ENCODE results near the gene TGIF2. TPM values are rescaled to one million over a fixed set of nuclear protein-coding genes. Genes with fewer than 3 reads are reported as not detected.

The TGIF2 gene
- total and polyA plus RNA-seq, 2 of the 13 experiments (the other 11 are each of a cell fraction or from before 2014, with no cell fraction given), result 41.3 to 53.9 TPM

DNA sequence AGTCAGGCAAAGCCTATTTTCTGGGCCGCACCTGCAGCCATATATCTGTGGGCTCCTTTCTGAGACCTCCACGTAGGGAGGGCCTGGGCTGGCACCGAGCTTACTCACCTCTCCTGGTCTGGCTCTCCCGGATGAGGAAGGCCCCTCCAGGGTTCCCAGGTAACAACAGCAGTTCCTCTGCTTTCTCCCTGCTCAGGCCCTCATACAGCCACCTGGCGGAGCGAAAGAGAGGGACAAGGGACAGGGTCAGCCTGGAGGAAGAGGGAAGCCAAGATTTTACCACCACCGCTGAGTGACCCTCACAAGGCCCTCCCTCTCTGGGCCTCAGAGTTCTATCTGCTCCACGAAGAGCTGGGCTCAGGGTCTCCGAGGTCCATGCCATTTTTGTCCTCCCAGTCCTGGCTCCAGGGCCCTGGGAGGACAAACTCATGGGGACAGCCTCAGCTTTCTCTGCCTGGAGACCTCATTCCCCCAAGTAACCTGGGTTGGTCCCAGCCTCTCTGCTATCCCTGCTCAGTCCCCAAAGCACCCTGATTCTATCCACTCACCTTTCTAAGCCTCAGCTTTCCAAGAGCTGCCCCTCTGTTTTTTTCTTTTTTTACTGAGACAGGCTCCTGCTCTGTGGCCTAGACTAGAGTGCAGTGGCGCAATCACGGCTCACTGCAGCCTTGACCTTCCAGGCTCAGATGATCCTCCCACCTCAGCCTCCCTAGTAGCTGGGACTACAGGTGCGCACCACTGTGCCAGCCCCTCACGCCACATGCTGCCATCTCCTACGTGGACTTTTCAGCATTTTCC, 59.3 kb downstream of the TGIF2 start (continued):
- TF ChIP-seq SOX13 (IDR thresholded peaks at IDR 0.05) (no peak; the same call in 1 of the 2 replicates), SOX13 (CRISPR knock-in tag; conservative IDR thresholded peaks at IDR 0.05 in 1 of 2, IDR thresholded peaks at IDR 0.05 in 1 of 2) (peak in 1 of 2 experiments; percentile 43; a peak in 1 of 4 replicates), ZNF468 (CRISPR knock-in tag; IDR thresholded peaks at IDR 0.05) (no peak; the same call in 1 of the 2 replicates), ZNF382 (CRISPR knock-in tag; IDR thresholded peaks at IDR 0.05; ENCODE audit: borderline replicate concordance) (no peak), ZFX (CRISPR knock-in tag; IDR thresholded peaks at IDR 0.05; ENCODE audit: low read depth) (peak; percentile 94), ZNF292 (CRISPR knock-in tag; IDR thresholded peaks at IDR 0.05; ENCODE audit: borderline replicate concordance, low read depth) (peak; percentile 70), ZNF552 (CRISPR knock-in tag; IDR thresholded peaks at IDR 0.05; ENCODE audit: borderline replicate concordance) (no peak), CCAR2 (optimal IDR thresholded peaks at IDR 0.05; ENCODE audit: low read depth, low read length) (no peak), ARHGAP35 (CRISPR knock-in tag; IDR thresholded peaks at IDR 0.05; ENCODE audit: borderline replicate concordance) (peak; percentile 18; the same call in 1 of the 2 replicates), RBM39 (IDR thresholded peaks at IDR 0.05; ENCODE audit: low read depth, low read length, poor library complexity, severe bottlenecking) (no peak), SP140L (CRISPR knock-in tag; IDR thresholded peaks at IDR 0.05; ENCODE audit: borderline replicate concordance) (no peak), ZFP82 (CRISPR knock-in tag; IDR thresholded peaks at IDR 0.05; ENCODE audit: borderline replicate concordance) (no peak), BRCA1 (CRISPR knock-in tag; IDR thresholded peaks at IDR 0.05) (no peak), JDP2 (CRISPR knock-in tag; IDR thresholded peaks at IDR 0.05; ENCODE audit: borderline replicate concordance) (no peak), MEIS1 (CRISPR knock-in tag; IDR thresholded peaks at IDR 0.05; ENCODE audit: borderline replicate concordance) (peak; percentile 69; the same call in 1 of the 2 replicates), ZNF460 (CRISPR knock-in tag; IDR thresholded peaks at IDR 0.05; ENCODE audit: borderline replicate concordance) (peak; percentile 99), XBP1 (CRISPR knock-in tag; IDR thresholded peaks at IDR 0.05) (no peak), HES4 (CRISPR knock-in tag; IDR thresholded peaks at IDR 0.05; ENCODE audit: borderline replicate concordance) (0 out of 2 replicates have a peak, but pooled peaks have one; percentile 33), SALL2 (CRISPR knock-in tag; IDR thresholded peaks at IDR 0.05) (no peak; the same call in 1 of the 2 replicates), MZF1 (CRISPR knock-in tag; IDR thresholded peaks at IDR 0.05; ENCODE audit: borderline replicate concordance) (no peak)
- TF ChIP-seq, protein P1, sequence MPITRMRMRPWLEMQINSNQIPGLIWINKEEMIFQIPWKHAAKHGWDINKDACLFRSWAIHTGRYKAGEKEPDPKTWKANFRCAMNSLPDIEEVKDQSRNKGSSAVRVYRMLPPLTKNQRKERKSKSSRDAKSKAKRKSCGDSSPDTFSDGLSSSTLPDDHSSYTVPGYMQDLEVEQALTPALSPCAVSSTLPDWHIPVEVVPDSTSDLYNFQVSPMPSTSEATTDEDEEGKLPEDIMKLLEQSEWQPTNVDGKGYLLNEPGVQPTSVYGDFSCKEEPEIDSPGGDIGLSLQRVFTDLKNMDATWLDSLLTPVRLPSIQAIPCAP (CRISPR knock-in tag; IDR thresholded peaks at IDR 0.05; ENCODE audit: low read depth), result no peak
- TF ChIP-seq, protein P2, sequence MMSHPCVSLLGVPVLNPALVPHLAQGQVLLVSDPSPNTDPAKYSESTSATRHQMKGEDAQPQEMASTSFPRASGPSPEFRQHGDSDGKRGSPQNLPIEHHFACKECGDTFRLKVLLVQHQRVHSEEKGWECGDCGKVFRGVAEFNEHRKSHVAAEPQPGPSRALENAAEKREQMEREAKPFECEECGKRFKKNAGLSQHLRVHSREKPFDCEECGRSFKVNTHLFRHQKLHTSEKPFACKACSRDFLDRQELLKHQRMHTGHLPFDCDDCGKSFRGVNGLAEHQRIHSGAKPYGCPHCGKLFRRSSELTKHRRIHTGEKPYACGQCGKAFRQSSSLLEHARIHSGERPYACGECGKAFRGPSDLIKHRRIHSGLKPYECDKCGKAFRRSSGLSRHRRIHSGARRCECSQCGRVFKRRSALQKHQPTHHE (CRISPR knock-in tag; IDR thresholded peaks at IDR 0.05; ENCODE audit: borderline replicate concordance), result no peak
- TF ChIP-seq, protein P3, sequence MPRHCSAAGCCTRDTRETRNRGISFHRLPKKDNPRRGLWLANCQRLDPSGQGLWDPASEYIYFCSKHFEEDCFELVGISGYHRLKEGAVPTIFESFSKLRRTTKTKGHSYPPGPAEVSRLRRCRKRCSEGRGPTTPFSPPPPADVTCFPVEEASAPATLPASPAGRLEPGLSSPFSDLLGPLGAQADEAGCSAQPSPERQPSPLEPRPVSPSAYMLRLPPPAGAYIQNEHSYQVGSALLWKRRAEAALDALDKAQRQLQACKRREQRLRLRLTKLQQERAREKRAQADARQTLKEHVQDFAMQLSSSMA (CRISPR knock-in tag; IDR thresholded peaks at IDR 0.05), result no peak
- TF ChIP-seq, protein P4, sequence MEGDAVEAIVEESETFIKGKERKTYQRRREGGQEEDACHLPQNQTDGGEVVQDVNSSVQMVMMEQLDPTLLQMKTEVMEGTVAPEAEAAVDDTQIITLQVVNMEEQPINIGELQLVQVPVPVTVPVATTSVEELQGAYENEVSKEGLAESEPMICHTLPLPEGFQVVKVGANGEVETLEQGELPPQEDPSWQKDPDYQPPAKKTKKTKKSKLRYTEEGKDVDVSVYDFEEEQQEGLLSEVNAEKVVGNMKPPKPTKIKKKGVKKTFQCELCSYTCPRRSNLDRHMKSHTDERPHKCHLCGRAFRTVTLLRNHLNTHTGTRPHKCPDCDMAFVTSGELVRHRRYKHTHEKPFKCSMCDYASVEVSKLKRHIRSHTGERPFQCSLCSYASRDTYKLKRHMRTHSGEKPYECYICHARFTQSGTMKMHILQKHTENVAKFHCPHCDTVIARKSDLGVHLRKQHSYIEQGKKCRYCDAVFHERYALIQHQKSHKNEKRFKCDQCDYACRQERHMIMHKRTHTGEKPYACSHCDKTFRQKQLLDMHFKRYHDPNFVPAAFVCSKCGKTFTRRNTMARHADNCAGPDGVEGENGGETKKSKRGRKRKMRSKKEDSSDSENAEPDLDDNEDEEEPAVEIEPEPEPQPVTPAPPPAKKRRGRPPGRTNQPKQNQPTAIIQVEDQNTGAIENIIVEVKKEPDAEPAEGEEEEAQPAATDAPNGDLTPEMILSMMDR (CRISPR knock-in tag; IDR thresholded peaks at IDR 0.05), result peak; percentile 95
